Fibroblast of lung (primary cell): Measurements from ENCODE around the gene RMND5A.

Source experiments
- CTCF ChIP-seq, 2 donors: IDR thresholded peaks in 1 of 2; conservative IDR thresholded peaks in 1 of 2; 1 replicate in 1 of 2; 2 replicates in 1 of 2; pipeline ENCODE4 v1.5.1; 2011 to 2012; ENCODE audit warnings: low read length in 2 of 2, control low read depth in 1 of 2, inconsistent platforms in 1 of 2, low read depth in 1 of 2, mild to moderate bottlenecking in 1 of 2
- EZH2 ChIP-seq: IDR thresholded peaks from 2 replicates; pipeline ENCODE4 v1.5.1; 2012; ENCODE audit warnings: low read length, control low read depth, mild to moderate bottlenecking; ENCODE audit errors: missing control alignments

- no peak for TF ChIP-seq CTCF (conservative IDR thresholded peaks at IDR 0.05 in 1 of 2, IDR thresholded peaks at IDR 0.05 in 1 of 2; ENCODE audit: low read depth in 1 of 2, low read length in 2 of 2)
- TF ChIP-seq EZH2 = no peak
These were observed 74.8 kb downstream of the RMND5A start for GRCh38 chr2:86794861-86795260.
